HG03342 (cell line): ENCODE data around the gene MKS1.

Source experiments
- ATAC-seq: cut with Tn5 transposase; IDR thresholded peaks from one replicate; pipeline ENCODE4 v1.9.1; 2021; ENCODE audit warnings: mild to moderate bottlenecking, moderate library complexity; ENCODE audit not compliant: unreplicated experiment

MKS1 gene

GRCh38 chr17:58205936-58206335 is 13.1 kb downstream of the MKS1 start:
- no peak for ATAC-seq

- ATAC-seq: no peak
Measured at GRCh38 chr17:58204796-58205195, 14.3 kb downstream of the MKS1 start.

- no peak for ATAC-seq
Measured at GRCh38 chr17:58202859-58203258, 16.2 kb downstream of the MKS1 start.

GRCh38 chr17:58200024-58200633 is 18.9 kb downstream of the MKS1 start:
- no peak for ATAC-seq

GRCh38 chr17:58196610-58197009 is 22.4 kb downstream of the MKS1 start:
- no peak for ATAC-seq

GRCh38 chr17:58195518-58196123 is 23.4 kb downstream of the MKS1 start:
- ATAC-seq: no peak

- ATAC-seq: no peak
Measured at GRCh38 chr17:58193641-58194255, 25.3 kb downstream of the MKS1 start.

- ATAC-seq: no peak
Measured at GRCh38 chr17:58192612-58193011, 26.4 kb downstream of the MKS1 start, which contains the start of gene EPX. Gene EPX (plus strand): TSS chr17:58192726. CDS start chr17:58192847, 121 bp downstream.

- ATAC-seq: no peak
Measured at GRCh38 chr17:58191241-58191896, 27.7 kb downstream of the MKS1 start.

GRCh38 chr17:58189436-58190146 is 29.5 kb downstream of the MKS1 start:
- no peak for ATAC-seq

- no peak for ATAC-seq
Measured at GRCh38 chr17:58187675-58188074, 31.4 kb downstream of the MKS1 start.

- no peak for ATAC-seq
Measured at GRCh38 chr17:58187063-58187462, 32.0 kb downstream of the MKS1 start.

GRCh38 chr17:58186591-58186990 is 32.5 kb downstream of the MKS1 start:
- no peak for ATAC-seq

GRCh38 chr17:58184986-58185761 is 33.9 kb downstream of the MKS1 start:
- ATAC-seq: no peak

GRCh38 chr17:58184308-58184985 is 34.6 kb downstream of the MKS1 start:
- ATAC-seq: no peak

GRCh38 chr17:58183514-58183913 is 35.5 kb downstream of the MKS1 start:
- no peak for ATAC-seq

GRCh38 chr17:58181796-58182195 is 37.3 kb downstream of the MKS1 start:
- no peak for ATAC-seq

- no peak for ATAC-seq
Measured at GRCh38 chr17:58176200-58176599, 42.9 kb downstream of the MKS1 start.

- ATAC-seq: no peak
Measured at GRCh38 chr17:58174871-58175270, 44.2 kb downstream of the MKS1 start.
